PFSK-1 (cell line): ENCODE measurements around the gene TNNI3.

Experiments used
- POLR2AphosphoS5 ChIP-seq: IDR thresholded peaks from 2 replicates; pipeline ENCODE4 v1.6.1; 2012; ENCODE audit warnings: low read depth, mild to moderate bottlenecking, control low read depth, low read length, moderate library complexity
- SIN3A ChIP-seq: IDR thresholded peaks from 2 replicates; pipeline ENCODE4 v1.6.1; 2012; ENCODE audit warnings: mild to moderate bottlenecking, low read length, moderate library complexity, borderline replicate concordance; ENCODE audit not compliant: insufficient read depth
- TAF1 ChIP-seq: IDR thresholded peaks from 2 replicates; pipeline ENCODE4 v1.6.1; 2012; ENCODE audit warnings: low read length, control low read depth, borderline replicate concordance; ENCODE audit not compliant: insufficient read depth

- no peak for TF ChIP-seq SIN3A
- no peak for TF ChIP-seq POLR2AphosphoS5
- no peak for TF ChIP-seq TAF1
These were observed 42.0 kb downstream of the TNNI3 start for GRCh38 chr19:55115446-55116065.
